ENCODE data around the gene THBD. TPM values are rescaled to one million over a fixed set of nuclear protein-coding genes. Genes with fewer than 3 reads are reported as not detected.

The THBD gene
- total RNA-seq, 1 donor from 2014 or later, result 22.7 TPM

DNA sequence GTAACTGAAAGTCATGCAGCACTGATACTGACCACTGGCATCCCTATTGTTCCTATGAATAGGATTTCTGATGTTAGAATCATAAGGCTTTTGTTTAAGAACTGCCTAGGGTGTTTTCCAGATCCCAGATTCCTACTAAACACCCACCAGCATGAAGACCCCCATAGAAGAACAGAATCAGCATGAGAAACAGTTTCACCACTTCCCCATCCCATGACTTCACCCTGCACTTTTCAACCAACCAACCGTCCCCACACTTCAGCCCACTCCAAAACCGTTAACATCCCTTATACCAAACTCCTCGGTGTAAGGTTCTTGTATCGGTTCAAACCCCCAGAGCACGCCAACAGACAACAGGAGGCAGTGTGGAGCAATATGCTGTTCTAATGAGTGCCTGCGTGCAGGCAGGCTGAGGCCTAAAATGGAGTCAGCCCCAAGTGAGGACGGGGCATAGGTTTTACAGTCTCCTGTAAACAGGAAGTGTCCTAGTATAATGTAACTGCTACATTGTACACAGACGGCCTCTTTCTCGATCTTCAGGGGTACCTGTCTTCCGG is 25.8 kb downstream of the THBD start:
- Histone ChIP-seq H3K79me2 (ENCODE audit: insufficient read depth, low read length) (no peaks in the 10 kb centered on the region), H3K9ac (ENCODE audit: low read length) (no peak overlapping the region), H3K4me2 (ENCODE audit: low read length) (no peak overlapping the region), H3K36me3 (ENCODE audit: insufficient read depth, low read length) (no peaks in the 10 kb centered on the region), H4K20me1 (ENCODE audit: insufficient read depth, low read length) (no peaks in the 10 kb centered on the region), H2AFZ (ENCODE audit: low read depth, low read length) (no peak overlapping the region), H3K27me3 (ENCODE audit: insufficient read depth, low read length) (no peaks in the 10 kb centered on the region), H3K4me1 (ENCODE audit: insufficient read depth, low read length) (no peaks in the 10 kb centered on the region), H3K27ac (ENCODE audit: low read depth, low read length) (no peak overlapping the region), H3K4me3 (ENCODE audit: insufficient read depth, low read depth, low read length) (no peak overlapping the region), H3K9me3 (ENCODE audit: insufficient read depth, low read depth, low read length) (no peaks in the 10 kb centered on the region)
- Mint-ChIP-seq H3K4me1 (ENCODE audit: low read depth, unreplicated experiment) (peaks cover 9% of the 10 kb centered on the region), H3K36me3 (ENCODE audit: low read depth, unreplicated experiment) (no peaks in the 10 kb centered on the region), H3K4me3 (ENCODE audit: unreplicated experiment) (no peak overlapping the region), H3K27ac (ENCODE audit: unreplicated experiment) (no peak overlapping the region), H3K9me3 (ENCODE audit: unreplicated experiment) (no peaks in the 10 kb centered on the region), H3K27me3 (ENCODE audit: low read depth, unreplicated experiment) (peaks cover 16% of the 10 kb centered on the region)
- DNase-seq (ENCODE audit: low read depth), result no peak
- no peak for FAIRE-seq
- TF ChIP-seq, protein P1, sequence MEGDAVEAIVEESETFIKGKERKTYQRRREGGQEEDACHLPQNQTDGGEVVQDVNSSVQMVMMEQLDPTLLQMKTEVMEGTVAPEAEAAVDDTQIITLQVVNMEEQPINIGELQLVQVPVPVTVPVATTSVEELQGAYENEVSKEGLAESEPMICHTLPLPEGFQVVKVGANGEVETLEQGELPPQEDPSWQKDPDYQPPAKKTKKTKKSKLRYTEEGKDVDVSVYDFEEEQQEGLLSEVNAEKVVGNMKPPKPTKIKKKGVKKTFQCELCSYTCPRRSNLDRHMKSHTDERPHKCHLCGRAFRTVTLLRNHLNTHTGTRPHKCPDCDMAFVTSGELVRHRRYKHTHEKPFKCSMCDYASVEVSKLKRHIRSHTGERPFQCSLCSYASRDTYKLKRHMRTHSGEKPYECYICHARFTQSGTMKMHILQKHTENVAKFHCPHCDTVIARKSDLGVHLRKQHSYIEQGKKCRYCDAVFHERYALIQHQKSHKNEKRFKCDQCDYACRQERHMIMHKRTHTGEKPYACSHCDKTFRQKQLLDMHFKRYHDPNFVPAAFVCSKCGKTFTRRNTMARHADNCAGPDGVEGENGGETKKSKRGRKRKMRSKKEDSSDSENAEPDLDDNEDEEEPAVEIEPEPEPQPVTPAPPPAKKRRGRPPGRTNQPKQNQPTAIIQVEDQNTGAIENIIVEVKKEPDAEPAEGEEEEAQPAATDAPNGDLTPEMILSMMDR (IDR thresholded peaks at IDR 0.05; ENCODE audit: insufficient read depth, low read depth, low read length), result no peak
- TF ChIP-seq EZH2 (IDR thresholded peaks at IDR 0.05; ENCODE audit: insufficient read depth, low read length), result no peak

- no peaks in the 10 kb centered on the region for H3K79me2 ChIP-seq (ENCODE audit: insufficient read depth, low read length)
- H4K20me1 ChIP-seq (ENCODE audit: insufficient read depth, low read length), result no peaks in the 10 kb centered on the region
- Mint-ChIP-seq H3K4me1 (ENCODE audit: low read depth, unreplicated experiment) (peaks cover 9% of the 10 kb centered on the region), H3K27ac (ENCODE audit: unreplicated experiment) (no peak overlapping the region), H3K36me3 (ENCODE audit: low read depth, unreplicated experiment) (no peaks in the 10 kb centered on the region), H3K4me3 (ENCODE audit: unreplicated experiment) (no peak overlapping the region), H3K27me3 (ENCODE audit: low read depth, unreplicated experiment) (peaks cover 15% of the 10 kb centered on the region), H3K9me3 (ENCODE audit: unreplicated experiment) (no peaks in the 10 kb centered on the region)
- DNase-seq (ENCODE audit: low read depth) (peak; percentile 42), FAIRE-seq (no peak)
- H3K9me3 ChIP-seq (ENCODE audit: insufficient read depth, low read depth, low read length), result no peaks in the 10 kb centered on the region
- H3K4me3 ChIP-seq (ENCODE audit: insufficient read depth, low read depth, low read length), result no peak overlapping the region
- TF ChIP-seq, protein P1 (IDR thresholded peaks at IDR 0.05; ENCODE audit: insufficient read depth, low read depth, low read length), result no peak
- no peak for TF ChIP-seq EZH2 (IDR thresholded peaks at IDR 0.05; ENCODE audit: insufficient read depth, low read length)
- H3K4me2 ChIP-seq (ENCODE audit: low read length), result no peak overlapping the region
- H2AFZ ChIP-seq (ENCODE audit: low read depth, low read length), result no peak overlapping the region
- H3K36me3 ChIP-seq (ENCODE audit: insufficient read depth, low read length), result no peaks in the 10 kb centered on the region
- H3K27ac ChIP-seq (ENCODE audit: low read depth, low read length), result no peak overlapping the region
- no peaks in the 10 kb centered on the region for H3K27me3 ChIP-seq (ENCODE audit: insufficient read depth, low read length)
- H3K4me1 ChIP-seq (ENCODE audit: insufficient read depth, low read length), result no peaks in the 10 kb centered on the region
- no peak overlapping the region for H3K9ac ChIP-seq (ENCODE audit: low read length)
Measured at GRCh38 chr20:23022849-23023248, 26.6 kb downstream of the THBD start.

DNA sequence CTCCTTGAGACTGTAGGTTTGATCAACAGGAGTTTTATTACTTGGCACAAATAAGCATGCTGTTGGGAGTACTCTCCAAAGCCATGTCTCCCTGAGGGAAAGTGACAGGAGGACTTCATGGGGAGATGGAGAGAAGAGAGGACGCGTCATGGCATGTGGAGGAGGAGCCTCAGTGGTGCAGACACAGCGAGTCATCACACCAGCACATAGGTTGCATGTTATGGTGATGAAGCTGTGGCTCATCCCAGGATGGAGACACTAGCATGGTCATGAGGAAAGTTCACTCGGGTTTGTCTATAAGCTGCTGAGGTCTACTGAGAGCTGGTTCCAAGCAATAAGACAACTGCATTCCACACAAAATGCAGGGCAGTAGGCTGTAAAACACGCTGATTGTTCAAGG is 27.5 kb downstream of the THBD start:
- TF ChIP-seq, protein P1 (IDR thresholded peaks at IDR 0.05; ENCODE audit: insufficient read depth, low read depth, low read length), result no peak
- no peak for TF ChIP-seq EZH2 (IDR thresholded peaks at IDR 0.05; ENCODE audit: insufficient read depth, low read length)
- no peak for FAIRE-seq

More for the DNA sequence above, 27.5 kb downstream of the THBD start:
- no peak overlapping the region for H2AFZ ChIP-seq (ENCODE audit: low read depth, low read length)
- no peak overlapping the region for H3K9ac ChIP-seq (ENCODE audit: low read length)
- no peak overlapping the region for H3K4me2 ChIP-seq (ENCODE audit: low read length)
- H3K9me3 Mint-ChIP-seq (ENCODE audit: unreplicated experiment), result no peaks in the 10 kb centered on the region
- H3K27ac ChIP-seq (ENCODE audit: low read depth, low read length), result no peak overlapping the region
- H3K9me3 ChIP-seq (ENCODE audit: insufficient read depth, low read depth, low read length), result no peaks in the 10 kb centered on the region
- peaks cover 15% of the 10 kb centered on the region for H3K27me3 Mint-ChIP-seq (ENCODE audit: low read depth, unreplicated experiment)
- H3K27me3 ChIP-seq (ENCODE audit: insufficient read depth, low read length), result no peaks in the 10 kb centered on the region
- H3K4me1 ChIP-seq (ENCODE audit: insufficient read depth, low read length), result no peaks in the 10 kb centered on the region
- no peaks in the 10 kb centered on the region for H3K36me3 Mint-ChIP-seq (ENCODE audit: low read depth, unreplicated experiment)
- no peaks in the 10 kb centered on the region for H3K79me2 ChIP-seq (ENCODE audit: insufficient read depth, low read length)
- H3K4me3 Mint-ChIP-seq (ENCODE audit: unreplicated experiment), result no peak overlapping the region
- DNase-seq (ENCODE audit: low read depth), result no peak
- peaks cover 9% of the 10 kb centered on the region for H3K4me1 Mint-ChIP-seq (ENCODE audit: low read depth, unreplicated experiment)
- no peaks in the 10 kb centered on the region for H4K20me1 ChIP-seq (ENCODE audit: insufficient read depth, low read length)
- no peak overlapping the region for H3K4me3 ChIP-seq (ENCODE audit: insufficient read depth, low read depth, low read length)
- no peaks in the 10 kb centered on the region for H3K36me3 ChIP-seq (ENCODE audit: insufficient read depth, low read length)
- no peak overlapping the region for H3K27ac Mint-ChIP-seq (ENCODE audit: unreplicated experiment)
